Measurements from ENCODE around the gene CTNND2. TPM values are rescaled to one million over a fixed set of nuclear protein-coding genes. Genes with fewer than 3 reads are reported as not detected.

The CTNND2 gene
- total RNA-seq, 1 experiment from 2014 or later = not detected

GRCh38 chr5:10936081-10936855 lies 968.0 kb downstream of the CTNND2 start:
- DNase-seq (ENCODE audit: low spot score) = no peak

- DNase-seq (ENCODE audit: low spot score) = no peak
Observed at GRCh38 chr5:10935536-10935935, 968.7 kb downstream of the CTNND2 start.

GRCh38 chr5:10934783-10935355 lies 969.4 kb downstream of the CTNND2 start:
- no peak for DNase-seq (ENCODE audit: low spot score)

GRCh38 chr5:10933121-10933520 lies 971.1 kb downstream of the CTNND2 start:
- DNase-seq (ENCODE audit: low spot score) = no peak

- DNase-seq (ENCODE audit: low spot score) = no peak
Observed at GRCh38 chr5:10932426-10932825, 971.8 kb downstream of the CTNND2 start.

- DNase-seq (ENCODE audit: low spot score) = no peak
Observed at GRCh38 chr5:10927608-10928007, 976.6 kb downstream of the CTNND2 start.

GRCh38 chr5:10923310-10923709 lies 980.9 kb downstream of the CTNND2 start:
- no peak for DNase-seq (ENCODE audit: low spot score)

Small RNAs within 50 kb of the gene (small RNA-seq; reads per million reads assigned to genes)
- not detected for gene RNU6-429P

Data from HT-29 (cell line).